Cardiac fibroblast (primary cell): ENCODE data around the gene FFAR3.

ENCODE experiments used
- DNase-seq, 2 donors: peaks; one replicate each; pipeline versions ENCODE4 v3.0.0 to v3.0.0-alpha.2; 2010; ENCODE audit warnings: low read depth in 2 of 2
- H3K4me3 ChIP-seq, 2 donors: replicated peaks in 1 of 2; 1 replicate in 1 of 2; 2 replicates in 1 of 2; pipeline ENCODE4 v1.5.1; 2011; ENCODE audit warnings: low read depth in 2 of 2, low read length in 2 of 2, mild to moderate bottlenecking in 2 of 2, moderate library complexity in 1 of 2
- CTCF ChIP-seq: IDR thresholded peaks from one replicate; pipeline ENCODE4 v1.5.1; 2011; ENCODE audit warnings: low read depth, mild to moderate bottlenecking, low read length, inconsistent platforms

The FFAR3 gene

DNA sequence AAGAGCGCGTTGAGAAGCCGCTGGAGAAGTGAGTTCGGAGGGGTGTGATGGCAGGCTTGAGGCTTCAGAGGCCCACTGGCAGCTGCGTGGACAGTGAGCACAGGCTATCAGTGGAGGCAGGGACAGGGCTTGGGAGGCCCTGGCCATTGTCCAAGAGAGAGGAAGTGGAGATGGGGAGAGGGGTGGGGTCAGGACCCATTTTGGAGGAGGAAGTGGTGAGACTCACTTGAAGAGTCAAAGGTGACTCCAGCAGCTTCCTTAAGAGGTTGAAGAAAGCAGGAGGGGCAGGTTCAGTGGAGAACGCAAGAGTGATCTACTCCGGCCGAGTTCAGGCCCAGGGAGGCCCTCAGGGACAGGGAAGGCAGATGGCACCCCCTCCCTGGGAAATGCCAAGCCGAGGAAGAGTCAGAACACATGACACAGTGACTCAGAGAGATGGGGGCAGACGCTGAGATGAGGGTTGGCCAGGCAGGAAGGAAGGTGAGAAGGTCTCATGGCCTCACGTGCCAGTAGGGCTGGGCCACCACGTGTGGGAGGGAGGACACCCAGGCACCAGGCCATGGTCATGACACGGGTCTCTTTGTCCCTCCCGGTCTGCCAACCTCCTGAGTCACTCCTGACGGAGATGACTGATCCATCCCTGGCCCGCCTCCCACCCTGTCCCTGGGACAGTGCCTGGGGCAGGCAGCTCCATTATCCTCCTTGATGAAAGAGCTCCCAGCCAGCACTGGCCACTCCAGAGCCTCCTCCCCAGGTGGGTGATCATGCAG lies 39.4 kb upstream of the FFAR3 start:
- no peak overlapping the region for H3K4me3 ChIP-seq
- peak; percentile 79 to 84 for DNase-seq
- no peak for TF ChIP-seq CTCF

- no peak overlapping the region for H3K4me3 ChIP-seq
- no peak for DNase-seq
- no peak for TF ChIP-seq CTCF
Measured at GRCh38 chr19:35320065-35320713, 38.1 kb upstream of the FFAR3 start.

GRCh38 chr19:35321291-35321690 lies 37.0 kb upstream of the FFAR3 start:
- no peak overlapping the region for H3K4me3 ChIP-seq
- no peak for DNase-seq
- no peak for TF ChIP-seq CTCF

GRCh38 chr19:35322014-35322413 lies 36.2 kb upstream of the FFAR3 start:
- H3K4me3 ChIP-seq: no peak overlapping the region
- no peak for DNase-seq
- TF ChIP-seq CTCF: no peak

DNA sequence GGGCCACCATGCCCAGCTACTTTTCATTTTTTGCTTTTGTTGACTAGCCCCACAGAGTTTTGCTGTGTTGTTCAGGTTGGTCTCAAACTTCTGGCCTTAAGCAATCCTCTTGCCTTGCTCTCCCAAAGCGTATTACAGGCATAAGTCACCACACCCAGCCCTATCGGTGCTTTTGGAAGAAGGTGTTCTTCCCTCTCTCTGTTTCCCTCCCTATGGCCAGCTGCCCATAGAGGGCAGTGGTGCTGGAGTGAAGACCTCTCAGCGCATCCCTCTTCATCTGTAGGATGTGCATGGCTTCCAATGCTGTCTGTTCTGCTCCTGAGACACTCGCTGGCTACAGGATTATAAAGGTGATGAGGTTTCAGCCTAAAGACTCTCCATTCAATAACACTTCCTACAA lies 30.6 kb upstream of the FFAR3 start:
- no peak for DNase-seq
- H3K4me3 ChIP-seq: no peak overlapping the region
- TF ChIP-seq CTCF: no peak

DNA sequence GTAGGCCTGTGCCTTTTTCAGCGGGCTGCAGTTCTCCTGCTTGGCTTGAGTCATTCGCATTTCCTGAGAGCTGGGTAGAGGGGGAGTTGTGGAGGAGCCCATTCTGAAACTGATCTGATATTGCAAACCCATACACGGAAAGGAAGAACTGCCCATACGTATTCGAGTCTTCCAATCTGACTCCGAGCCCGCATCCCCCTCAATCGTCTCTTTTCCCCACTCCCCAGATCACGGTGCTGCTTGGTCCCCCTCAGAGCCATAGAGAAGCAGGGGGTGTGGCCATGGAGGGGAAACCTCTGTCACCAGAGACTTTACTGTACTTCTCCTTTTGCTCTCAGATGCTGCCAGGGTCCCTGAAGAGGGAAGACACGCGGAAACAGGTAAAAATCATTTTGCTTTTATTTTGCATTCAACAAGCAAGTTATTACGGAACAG lies 29.4 kb upstream of the FFAR3 start, which contains the start of gene CD22:
CD22 (plus strand) TSS at position 337 of the 435 bp plus-strand sequence. CDS start 2,854 bp downstream, outside the sequence.
- no peak for TF ChIP-seq CTCF
- no peak within 1 kb of the TSS for H3K4me3 ChIP-seq
- no peak for DNase-seq
